Activated CD4-positive, alpha-beta T cell treated with anti-CD3 and anti-CD28 coated beads for 1 hour (primary cell): ENCODE results near the gene ITGA11.

Experiments
- DNase-seq: peaks from one replicate; pipeline ENCODE4 v3.0.0-alpha.2; 2020

The ITGA11 gene

GRCh38 chr15:68431792-68432401 is at the start of gene ITGA11:
TSS of gene ITGA11 (minus strand) at chr15:68432163. CDS start at chr15:68432066, 97 bp downstream.
- no peak for DNase-seq

- DNase-seq, result no peak
These were observed 49.4 kb upstream of the ITGA11 start for GRCh38 chr15:68481321-68481720.

- no peak for DNase-seq
These were observed 48.3 kb upstream of the ITGA11 start for GRCh38 chr15:68480296-68480695.

- DNase-seq, result no peak
These were observed 47.9 kb upstream of the ITGA11 start for GRCh38 chr15:68479870-68480269.

- no peak for DNase-seq
These were observed 47.4 kb upstream of the ITGA11 start for GRCh38 chr15:68479406-68479805.

- no peak for DNase-seq
These were observed 46.9 kb upstream of the ITGA11 start for GRCh38 chr15:68478853-68479252.

- DNase-seq, result no peak
These were observed 43.5 kb upstream of the ITGA11 start for GRCh38 chr15:68475449-68475848.

- no peak for DNase-seq
These were observed 39.6 kb upstream of the ITGA11 start for GRCh38 chr15:68471541-68471940.

- no peak for DNase-seq
These were observed 39.0 kb upstream of the ITGA11 start for GRCh38 chr15:68470976-68471375.

GRCh38 chr15:68470049-68470742 is 38.2 kb upstream of the ITGA11 start:
- no peak for DNase-seq

GRCh38 chr15:68469162-68470048 is 37.4 kb upstream of the ITGA11 start:
- no peak for DNase-seq

- DNase-seq, result no peak
These were observed 34.9 kb upstream of the ITGA11 start for GRCh38 chr15:68466876-68467275.

GRCh38 chr15:68465861-68466560 is 34.0 kb upstream of the ITGA11 start:
- no peak for DNase-seq

- DNase-seq, result no peak
These were observed 32.6 kb upstream of the ITGA11 start for GRCh38 chr15:68464448-68465090.

GRCh38 chr15:68463996-68464395 is 32.0 kb upstream of the ITGA11 start:
- no peak for DNase-seq

GRCh38 chr15:68463444-68463843 is 31.5 kb upstream of the ITGA11 start:
- no peak for DNase-seq

GRCh38 chr15:68460166-68460565 is 28.2 kb upstream of the ITGA11 start:
- DNase-seq, result no peak

- DNase-seq, result no peak
These were observed 18.2 kb upstream of the ITGA11 start for GRCh38 chr15:68450192-68450591.

- no peak for DNase-seq
These were observed 17.4 kb upstream of the ITGA11 start for GRCh38 chr15:68449389-68449788.

GRCh38 chr15:68447976-68448755 is 16.2 kb upstream of the ITGA11 start:
- DNase-seq, result no peak

- DNase-seq, result no peak
These were observed 15.2 kb upstream of the ITGA11 start for GRCh38 chr15:68447209-68447608.

- DNase-seq, result no peak
These were observed 13.4 kb upstream of the ITGA11 start for GRCh38 chr15:68445351-68445750.
